ENCODE measurements around the gene LRRC45.

Gene LRRC45

GRCh38 chr17:82021107-82021899 lies 1.8 kb upstream of the LRRC45 start:
- no peak for DNase-seq (ENCODE audit: low spot score)
- WGBS, 2 donors (ENCODE audit: extremely low coverage in 2 of 2, insufficient read length in 2 of 2, insufficient replicate concordance in 1 of 2), result no CpG with 5 or more reads among the region's 25 CpGs

GRCh38 chr17:82021900-82022309 lies 1.2 kb upstream of the LRRC45 start:
- peak overlapping the region; percentile 90 for H2BK12ac ChIP-seq (ENCODE audit: low read length)
- peak overlapping the region; percentile 91 for H2AK5ac ChIP-seq (ENCODE audit: low read depth, low read length)
- no peak overlapping the region for H2BK5ac ChIP-seq (ENCODE audit: low read length)
- H3K36me3 ChIP-seq (replicated peaks in 1 of 2; ENCODE audit: control insufficient read depth in 2 of 2, insufficient read depth in 2 of 2, low read length in 2 of 2), result peaks cover 14 to 33% of the 10 kb centered on the region in 2 donors
- H3K9me3 ChIP-seq (replicated peaks in 1 of 2; ENCODE audit: control insufficient read depth in 2 of 2, insufficient read depth in 1 of 2, low read depth in 1 of 2, low read length in 2 of 2), result peaks cover 0 to 2% of the 10 kb centered on the region in 2 donors
- no peak overlapping the region for H2BK15ac ChIP-seq (ENCODE audit: low read length)
- H3K14ac ChIP-seq (ENCODE audit: low read length), result no peak overlapping the region
- peak overlapping the region; percentile 92 for H3K9ac ChIP-seq (ENCODE audit: low read depth, low read length, poor library complexity)
- H3K27ac ChIP-seq (replicated peaks; ENCODE audit: low read length), result no peak overlapping the region
- no peaks in the 10 kb centered on the region for H3K27me3 ChIP-seq (ENCODE audit: control insufficient read depth in 3 of 3, insufficient read depth in 3 of 3, low read depth in 1 of 3, low read length in 3 of 3)
- peak overlapping the region; percentile 77 for H3K18ac ChIP-seq (ENCODE audit: low read length)
- no peak overlapping the region for H4K91ac ChIP-seq (ENCODE audit: low read depth, low read length, poor library complexity)
- no peak overlapping the region for H3K4ac ChIP-seq (ENCODE audit: low read length)
- H4K8ac ChIP-seq (ENCODE audit: low read depth, low read length), result no peak overlapping the region
- DNase-seq (ENCODE audit: low spot score), result no peak
- H3K4me1 ChIP-seq (ENCODE audit: control insufficient read depth in 2 of 2, insufficient read depth in 1 of 2, low read depth in 1 of 2, low read length in 2 of 2), result peaks cover 9 to 16% of the 10 kb centered on the region in 2 donors
- peak overlapping the region; percentile 73 for H3K23ac ChIP-seq (ENCODE audit: low read depth, low read length, poor library complexity)
- peak overlapping the region; percentile 91 for H2AFZ ChIP-seq (ENCODE audit: low read length)
- H2BK120ac ChIP-seq (ENCODE audit: low read depth, low read length), result no peak overlapping the region
- no CpG with 5 or more reads among the region's 10 CpGs for WGBS, 2 donors (ENCODE audit: extremely low coverage in 2 of 2, insufficient read length in 2 of 2, insufficient replicate concordance in 1 of 2)
- H3K4me3 ChIP-seq (ENCODE audit: low read length in 2 of 2), result peak overlapping the region; percentile 81 to 98
- peaks cover 30% of the 10 kb centered on the region for H3K79me1 ChIP-seq (ENCODE audit: low read depth, low read length)
- peak overlapping the region; percentile 99 for H3K4me2 ChIP-seq (ENCODE audit: insufficient read depth, low read length, poor library complexity, severe bottlenecking)

More at GRCh38 chr17:82021107-82021899, 1.8 kb upstream of the LRRC45 start:
- Histone ChIP-seq H2BK15ac (ENCODE audit: low read length) (no peak overlapping the region), H2AK5ac (ENCODE audit: low read depth, low read length) (peak overlapping the region; percentile 67), H3K14ac (ENCODE audit: low read length) (no peak overlapping the region), H3K9me3 (replicated peaks in 1 of 2; ENCODE audit: control insufficient read depth in 2 of 2, insufficient read depth in 1 of 2, low read depth in 1 of 2, low read length in 2 of 2) (peaks cover 0 to 2% of the 10 kb centered on the region in 2 donors), H2BK120ac (ENCODE audit: low read depth, low read length) (no peak overlapping the region), H3K4me3 (ENCODE audit: low read length in 2 of 2) (peak overlapping the region in 1 of 2 donors; percentile 81), H2AFZ (ENCODE audit: low read length) (no peak overlapping the region), H3K4me2 (ENCODE audit: insufficient read depth, low read length, poor library complexity, severe bottlenecking) (peak overlapping the region; percentile 99), H2BK12ac (ENCODE audit: low read length) (no peak overlapping the region), H3K79me1 (ENCODE audit: low read depth, low read length) (peaks cover 30% of the 10 kb centered on the region), H3K27ac (replicated peaks; ENCODE audit: low read length) (no peak overlapping the region), H3K27me3 (ENCODE audit: control insufficient read depth in 3 of 3, insufficient read depth in 3 of 3, low read depth in 1 of 3, low read length in 3 of 3) (no peaks in the 10 kb centered on the region), H3K4me1 (ENCODE audit: control insufficient read depth in 2 of 2, insufficient read depth in 1 of 2, low read depth in 1 of 2, low read length in 2 of 2) (peaks cover 9 to 16% of the 10 kb centered on the region in 2 donors), H3K36me3 (replicated peaks in 1 of 2; ENCODE audit: control insufficient read depth in 2 of 2, insufficient read depth in 2 of 2, low read length in 2 of 2) (peaks cover 11 to 33% of the 10 kb centered on the region in 2 donors), H3K18ac (ENCODE audit: low read length) (no peak overlapping the region), H4K8ac (ENCODE audit: low read depth, low read length) (no peak overlapping the region), H3K4ac (ENCODE audit: low read length) (no peak overlapping the region), H4K91ac (ENCODE audit: low read depth, low read length, poor library complexity) (no peak overlapping the region), H3K23ac (ENCODE audit: low read depth, low read length, poor library complexity) (peak overlapping the region; percentile 73), H2BK5ac (ENCODE audit: low read length) (no peak overlapping the region), H3K9ac (ENCODE audit: low read depth, low read length, poor library complexity) (peak overlapping the region; percentile 92)

DNA sequence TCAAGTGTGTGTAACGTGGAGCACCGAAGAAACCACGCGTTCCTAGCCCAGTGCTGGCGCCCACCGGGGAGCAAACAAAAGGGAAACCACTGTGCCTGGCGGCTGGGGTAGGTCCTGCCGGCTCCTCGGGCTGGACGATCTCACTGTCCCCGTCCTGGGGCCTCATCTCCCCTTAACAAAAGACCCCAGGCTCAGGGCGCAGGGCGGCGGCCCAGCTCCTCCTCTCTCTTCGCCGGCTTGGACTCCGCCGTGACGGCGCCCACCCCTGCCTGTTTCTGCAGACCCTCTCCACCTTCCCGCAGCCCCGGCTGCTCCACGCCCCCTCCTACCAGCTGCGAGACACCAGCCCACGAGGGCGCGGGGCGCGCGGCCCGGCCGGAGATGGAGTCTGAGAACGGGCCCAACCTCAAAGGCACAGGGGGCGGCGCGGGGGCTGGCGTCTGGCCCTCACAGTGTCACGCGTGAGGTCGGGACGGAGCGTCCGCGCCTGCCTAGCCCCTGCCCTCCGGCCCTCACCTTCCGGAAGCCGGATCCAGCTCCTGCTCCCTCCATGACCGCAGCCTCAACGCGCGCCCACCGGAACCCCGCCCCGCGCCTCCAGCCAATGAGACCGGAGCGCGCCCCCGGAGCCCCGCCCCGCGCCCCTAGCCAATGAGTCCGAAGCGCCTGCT lies 660 bp upstream of the LRRC45 start, which contains the start of gene CENPX:
CENPX (minus strand) TSS at position 569 of the 671 bp plus-strand sequence; CDS start at position 552, 17 bp downstream.
- WGBS, 2 donors (ENCODE audit: extremely low coverage in 2 of 2, insufficient read length in 2 of 2, insufficient replicate concordance in 1 of 2), result no CpG with 5 or more reads among the region's 64 CpGs
- no peaks in the 10 kb centered on the region for H3K27me3 ChIP-seq (ENCODE audit: control insufficient read depth in 3 of 3, insufficient read depth in 3 of 3, low read depth in 1 of 3, low read length in 3 of 3)
- DNase-seq (ENCODE audit: low spot score), result peak; percentile 43

More for the DNA sequence above, 660 bp upstream of the LRRC45 start, which contains the start of gene CENPX:
- peak within 1 kb of the TSS; percentile 8 for H2BK120ac ChIP-seq (ENCODE audit: low read depth, low read length)
- H3K4me3 ChIP-seq (ENCODE audit: low read length in 2 of 2), result peak within 1 kb of the TSS; percentile 93 to 98
- H3K23ac ChIP-seq (ENCODE audit: low read depth, low read length, poor library complexity), result peak within 1 kb of the TSS; percentile 91
- peak within 1 kb of the TSS; percentile 94 for H3K14ac ChIP-seq (ENCODE audit: low read length)
- peak within 1 kb of the TSS; percentile 96 for H3K18ac ChIP-seq (ENCODE audit: low read length)
- H2BK5ac ChIP-seq (ENCODE audit: low read length), result peak within 1 kb of the TSS; percentile 90
- peak within 1 kb of the TSS; percentile 99 for H3K4me2 ChIP-seq (ENCODE audit: insufficient read depth, low read length, poor library complexity, severe bottlenecking)
- no peak within 1 kb of the TSS for H3K27ac ChIP-seq (replicated peaks; ENCODE audit: low read length)
- peak within 1 kb of the TSS; percentile 98 for H2AK5ac ChIP-seq (ENCODE audit: low read depth, low read length)
- H3K36me3 ChIP-seq (replicated peaks in 1 of 2; ENCODE audit: control insufficient read depth in 2 of 2, insufficient read depth in 2 of 2, low read length in 2 of 2), result peaks cover 17 to 31% of the 10 kb centered on the region in 2 donors
- H4K8ac ChIP-seq (ENCODE audit: low read depth, low read length), result no peak within 1 kb of the TSS
- no peak within 1 kb of the TSS for H4K91ac ChIP-seq (ENCODE audit: low read depth, low read length, poor library complexity)
- H2BK12ac ChIP-seq (ENCODE audit: low read length), result peak within 1 kb of the TSS; percentile 90
- H2AFZ ChIP-seq (ENCODE audit: low read length), result peak within 1 kb of the TSS; percentile 97
- peak within 1 kb of the TSS; percentile 66 for H3K4ac ChIP-seq (ENCODE audit: low read length)
- H3K9ac ChIP-seq (ENCODE audit: low read depth, low read length, poor library complexity), result peak within 1 kb of the TSS; percentile 98
- H3K79me1 ChIP-seq (ENCODE audit: low read depth, low read length), result peaks cover 30% of the 10 kb centered on the region
- H2BK15ac ChIP-seq (ENCODE audit: low read length), result peak within 1 kb of the TSS; percentile 96
- peaks cover 0 to 2% of the 10 kb centered on the region in 2 donors for H3K9me3 ChIP-seq (replicated peaks in 1 of 2; ENCODE audit: control insufficient read depth in 2 of 2, insufficient read depth in 1 of 2, low read depth in 1 of 2, low read length in 2 of 2)
- H3K4me1 ChIP-seq (ENCODE audit: control insufficient read depth in 2 of 2, insufficient read depth in 1 of 2, low read depth in 1 of 2, low read length in 2 of 2), result peaks cover 9 to 16% of the 10 kb centered on the region in 2 donors
